ENCODE measurements around the gene TPM2. TPM values are rescaled to one million over a fixed set of nuclear protein-coding genes. Genes with fewer than 3 reads are reported as not detected.
A peak's percentile ranks its signal among the peaks of the same experiment; 100 is the strongest.

The TPM2 gene
- total RNA-seq, 1 experiment from 2014 or later, result 544 TPM

DNA sequence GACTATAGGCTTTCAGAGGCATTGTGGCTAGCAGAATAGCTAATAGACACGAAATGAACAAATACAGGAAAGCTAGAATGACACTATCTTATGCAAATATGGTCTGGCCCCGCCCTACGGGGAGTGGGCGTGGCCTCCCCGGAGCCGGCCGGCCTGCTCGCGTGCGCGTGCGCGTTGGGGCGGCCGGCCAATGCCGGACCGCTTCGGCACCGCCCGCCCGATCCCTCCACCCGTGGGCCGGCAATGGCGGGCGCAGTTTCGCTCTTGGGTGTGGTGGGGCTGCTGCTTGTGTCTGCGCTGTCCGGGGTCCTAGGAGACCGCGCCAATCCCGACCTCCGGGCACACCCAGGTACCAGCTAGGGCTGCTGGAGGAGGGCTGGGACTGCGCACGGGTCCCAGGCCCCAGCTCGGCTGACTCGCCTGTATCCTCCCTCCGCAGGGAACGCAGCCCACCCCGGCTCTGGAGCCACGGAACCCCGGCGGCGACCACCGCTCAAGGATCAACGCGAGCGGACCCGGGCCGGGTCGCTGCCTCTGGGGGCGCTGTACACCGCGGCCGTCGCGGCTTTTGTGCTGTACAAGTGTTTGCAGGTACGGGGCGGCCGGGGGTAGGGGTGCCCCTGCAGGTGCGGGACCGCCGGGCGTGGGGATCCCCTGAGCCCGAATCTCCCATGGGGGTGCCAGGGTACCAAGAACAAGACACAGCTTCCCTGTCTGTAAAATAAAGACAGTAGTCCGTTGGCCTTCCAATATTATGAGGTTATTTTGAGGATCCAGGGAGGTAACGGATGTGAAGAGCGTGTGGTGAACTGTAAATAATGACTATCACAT lies 31.4 kb downstream of the TPM2 start, which contains the start of gene CCDC107:
CCDC107 (plus strand) TSS at position 156 of the 831 bp plus-strand sequence; CDS start at position 244, 88 bp downstream.
- in situ Hi-C loops (cut with HindIII; ENCODE audit: low pct_unique_long_range_greater_than_20kb, low sequenced_read_pairs) (no loop called here), intact Hi-C loops (cut with micrococcal nuclease; ENCODE audit: unreplicated experiment) (loop anchor here (5.0 to 10.0 kb wide), 3 partner anchors 34 to 156 kb away; partner anchors contain the start of genes HINT2 and SPAG8)
- POLR2A ChIA-PET, result interaction anchor here (0.5 to 1.6 kb wide), 7 partner anchors 11 to 74 kb away, joined by 3 to 4 read pairs (median 3); partner anchors contain the start of genes CREB3 and TLN1
- ATAC-seq (peak; percentile 72), DNase-seq (ENCODE audit: low read depth, low spot score) (no peak)
- CTCF ChIA-PET, result interaction anchor here (0.5 to 1.6 kb wide), 9 partner anchors 11 to 74 kb away, joined by 3 to 6 read pairs (median 4); partner anchors contain the start of genes CREB3, TLN1 and TPM2
- no TSS peak for BruUV-seq (replicated peaks)
- H3K4me3 ChIP-seq (ENCODE audit: low read depth in 2 of 2, low read length in 2 of 2), result peak within 1 kb of the TSS; percentile 64 to 70
- H3K9me3 ChIP-seq (ENCODE audit: control insufficient read depth, insufficient read depth, low read depth, low read length), result no peaks in the 10 kb centered on the region
- peak within 1 kb of the TSS; percentile 94 for H3K27ac ChIP-seq (ENCODE audit: low read length)
- peaks cover 44% of the 10 kb centered on the region for H3K4me1 ChIP-seq (ENCODE audit: control insufficient read depth, insufficient read depth, low read length)
- peaks cover 3% of the 10 kb centered on the region for H3K36me3 ChIP-seq (ENCODE audit: control insufficient read depth, insufficient read depth, low read length)
- H3K27me3 ChIP-seq (ENCODE audit: control insufficient read depth, insufficient read depth, low read length), result no peaks in the 10 kb centered on the region
- TF ChIP-seq, protein P1, sequence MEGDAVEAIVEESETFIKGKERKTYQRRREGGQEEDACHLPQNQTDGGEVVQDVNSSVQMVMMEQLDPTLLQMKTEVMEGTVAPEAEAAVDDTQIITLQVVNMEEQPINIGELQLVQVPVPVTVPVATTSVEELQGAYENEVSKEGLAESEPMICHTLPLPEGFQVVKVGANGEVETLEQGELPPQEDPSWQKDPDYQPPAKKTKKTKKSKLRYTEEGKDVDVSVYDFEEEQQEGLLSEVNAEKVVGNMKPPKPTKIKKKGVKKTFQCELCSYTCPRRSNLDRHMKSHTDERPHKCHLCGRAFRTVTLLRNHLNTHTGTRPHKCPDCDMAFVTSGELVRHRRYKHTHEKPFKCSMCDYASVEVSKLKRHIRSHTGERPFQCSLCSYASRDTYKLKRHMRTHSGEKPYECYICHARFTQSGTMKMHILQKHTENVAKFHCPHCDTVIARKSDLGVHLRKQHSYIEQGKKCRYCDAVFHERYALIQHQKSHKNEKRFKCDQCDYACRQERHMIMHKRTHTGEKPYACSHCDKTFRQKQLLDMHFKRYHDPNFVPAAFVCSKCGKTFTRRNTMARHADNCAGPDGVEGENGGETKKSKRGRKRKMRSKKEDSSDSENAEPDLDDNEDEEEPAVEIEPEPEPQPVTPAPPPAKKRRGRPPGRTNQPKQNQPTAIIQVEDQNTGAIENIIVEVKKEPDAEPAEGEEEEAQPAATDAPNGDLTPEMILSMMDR (IDR thresholded peaks at IDR 0.05), result no peak
- TF ChIP-seq SIN3A (IDR thresholded peaks at IDR 0.05; ENCODE audit: borderline replicate concordance, insufficient read depth, low read depth, low read length) (no peak), TCF7L2 (IDR thresholded peaks at IDR 0.05; ENCODE audit: low read depth, low read length) (no peak), POLR2AphosphoS5 (IDR thresholded peaks at IDR 0.05; ENCODE audit: low read depth, low read length) (no peak)
- TF ChIP-seq, protein P2, sequence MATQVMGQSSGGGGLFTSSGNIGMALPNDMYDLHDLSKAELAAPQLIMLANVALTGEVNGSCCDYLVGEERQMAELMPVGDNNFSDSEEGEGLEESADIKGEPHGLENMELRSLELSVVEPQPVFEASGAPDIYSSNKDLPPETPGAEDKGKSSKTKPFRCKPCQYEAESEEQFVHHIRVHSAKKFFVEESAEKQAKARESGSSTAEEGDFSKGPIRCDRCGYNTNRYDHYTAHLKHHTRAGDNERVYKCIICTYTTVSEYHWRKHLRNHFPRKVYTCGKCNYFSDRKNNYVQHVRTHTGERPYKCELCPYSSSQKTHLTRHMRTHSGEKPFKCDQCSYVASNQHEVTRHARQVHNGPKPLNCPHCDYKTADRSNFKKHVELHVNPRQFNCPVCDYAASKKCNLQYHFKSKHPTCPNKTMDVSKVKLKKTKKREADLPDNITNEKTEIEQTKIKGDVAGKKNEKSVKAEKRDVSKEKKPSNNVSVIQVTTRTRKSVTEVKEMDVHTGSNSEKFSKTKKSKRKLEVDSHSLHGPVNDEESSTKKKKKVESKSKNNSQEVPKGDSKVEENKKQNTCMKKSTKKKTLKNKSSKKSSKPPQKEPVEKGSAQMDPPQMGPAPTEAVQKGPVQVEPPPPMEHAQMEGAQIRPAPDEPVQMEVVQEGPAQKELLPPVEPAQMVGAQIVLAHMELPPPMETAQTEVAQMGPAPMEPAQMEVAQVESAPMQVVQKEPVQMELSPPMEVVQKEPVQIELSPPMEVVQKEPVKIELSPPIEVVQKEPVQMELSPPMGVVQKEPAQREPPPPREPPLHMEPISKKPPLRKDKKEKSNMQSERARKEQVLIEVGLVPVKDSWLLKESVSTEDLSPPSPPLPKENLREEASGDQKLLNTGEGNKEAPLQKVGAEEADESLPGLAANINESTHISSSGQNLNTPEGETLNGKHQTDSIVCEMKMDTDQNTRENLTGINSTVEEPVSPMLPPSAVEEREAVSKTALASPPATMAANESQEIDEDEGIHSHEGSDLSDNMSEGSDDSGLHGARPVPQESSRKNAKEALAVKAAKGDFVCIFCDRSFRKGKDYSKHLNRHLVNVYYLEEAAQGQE (IDR thresholded peaks at IDR 0.05; ENCODE audit: insufficient read depth in 1 of 2, low read depth in 2 of 2, low read length in 1 of 2), result no peak

DNA sequence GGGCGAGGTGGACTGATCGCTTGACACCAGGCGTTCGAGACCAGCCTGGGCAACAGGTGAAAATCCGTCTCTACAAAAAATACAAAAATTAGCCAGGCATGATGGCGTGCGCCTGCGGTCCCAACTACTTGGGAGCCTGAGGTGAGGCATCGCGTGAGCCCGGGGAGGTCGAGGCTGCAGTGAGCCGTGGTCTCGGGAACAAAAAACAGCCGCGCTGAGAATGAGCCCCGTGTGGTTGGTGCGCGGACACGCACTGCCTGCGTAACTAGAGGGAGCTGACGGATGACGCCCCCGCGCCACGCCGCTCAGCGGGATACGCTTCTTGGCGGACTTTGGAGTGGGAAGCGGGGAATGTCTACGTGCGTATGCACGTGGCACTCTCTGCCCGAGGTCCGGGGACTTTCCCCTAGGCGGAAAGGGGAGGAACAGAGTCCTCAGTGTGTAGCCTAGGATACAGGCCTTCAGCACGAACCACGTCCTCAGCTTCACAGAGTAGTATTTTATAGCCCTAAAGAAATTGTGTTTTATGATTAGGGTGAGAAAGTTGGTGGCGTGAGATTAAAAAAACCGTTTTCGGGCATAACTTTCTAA lies 32.1 kb downstream of the TPM2 start, which contains the start of gene RMRP:
RMRP (minus strand) TSS at position 474 of the 591 bp plus-strand sequence.
- TF ChIP-seq, protein P2 (IDR thresholded peaks at IDR 0.05; ENCODE audit: insufficient read depth in 1 of 2, low read depth in 2 of 2, low read length in 1 of 2), result no peak
- peak; percentile 83 for TF ChIP-seq TCF7L2 (IDR thresholded peaks at IDR 0.05; ENCODE audit: low read depth, low read length)
- CTCF ChIA-PET, result interaction anchor here (0.5 to 1.6 kb wide), 7 partner anchors 10 to 54 kb away, joined by 3 to 6 read pairs (median 4); partner anchors contain the start of gene TPM2
- H3K36me3 ChIP-seq (ENCODE audit: control insufficient read depth, insufficient read depth, low read length), result peaks cover 3% of the 10 kb centered on the region
- ATAC-seq (peak; percentile 93), DNase-seq (ENCODE audit: low read depth, low spot score) (peak; percentile 95)
- H3K4me3 ChIP-seq (ENCODE audit: low read depth in 2 of 2, low read length in 2 of 2), result peak within 1 kb of the TSS; percentile 64 to 70
- peaks cover 37% of the 10 kb centered on the region for H3K4me1 ChIP-seq (ENCODE audit: control insufficient read depth, insufficient read depth, low read length)
- in situ Hi-C loops (cut with HindIII; ENCODE audit: low pct_unique_long_range_greater_than_20kb, low sequenced_read_pairs), result no loop called here
- no peaks in the 10 kb centered on the region for H3K9me3 ChIP-seq (ENCODE audit: control insufficient read depth, insufficient read depth, low read depth, low read length)
- intact Hi-C loops (cut with micrococcal nuclease; ENCODE audit: unreplicated experiment), result loop anchor here (5.0 to 10.0 kb wide), 3 partner anchors 35 to 157 kb away; partner anchors contain the start of genes HINT2 and SPAG8
- peak within 1 kb of the TSS; percentile 94 for H3K27ac ChIP-seq (ENCODE audit: low read length)
- H3K27me3 ChIP-seq (ENCODE audit: control insufficient read depth, insufficient read depth, low read length), result no peaks in the 10 kb centered on the region
- BruUV-seq (replicated peaks), result no TSS peak
- POLR2A ChIA-PET, result interaction anchor here (0.5 to 1.6 kb wide), 5 partner anchors 10 to 75 kb away, joined by 3 to 4 read pairs (median 3); partner anchors contain the start of genes CREB3 and TLN1

All from Panc1 (cell line).